Calu3 (cell line): ENCODE data around the gene RIMBP2. TPM values are rescaled to one million over a fixed set of nuclear protein-coding genes. Genes with fewer than 3 reads are reported as not detected.

Experiments
- BruUV-seq: library from RNA; stranded (reverse); fragments of 400-500 nt; replicated peaks from 2 replicates; lab custom pipeline; 2021; lab: Mats Ljungman, UMichigan
- CTCF ChIA-PET: fragments of 300-600 bp; sonication (Branson Sonifier 250); formaldehyde crosslinking; loops from one replicate; lab custom pipeline; 2022; ENCODE audit warnings: antibody characterized with exemption; lab: Charles Lee
- DNase-seq: peaks from one replicate; pipeline ENCODE4 v3.0.0; 2022
- H3K27ac Mint-ChIP-seq: one replicate; pipeline ENCODE4 v1.8.0; 2022; ENCODE audit warnings: mixed read lengths; ENCODE audit not compliant: unreplicated experiment
- H3K27me3 Mint-ChIP-seq: one replicate; pipeline ENCODE4 v1.8.0; 2022; ENCODE audit warnings: mixed read lengths; ENCODE audit not compliant: unreplicated experiment
- H3K36me3 Mint-ChIP-seq: one replicate; pipeline ENCODE4 v1.8.0; 2022; ENCODE audit warnings: mild to moderate bottlenecking, moderate library complexity, mixed read lengths; ENCODE audit not compliant: insufficient read depth, unreplicated experiment
- H3K4me1 Mint-ChIP-seq: one replicate; pipeline ENCODE4 v1.8.0; 2022; ENCODE audit warnings: mild to moderate bottlenecking, low read depth, mixed read lengths; ENCODE audit not compliant: unreplicated experiment
- H3K4me3 Mint-ChIP-seq: one replicate; pipeline ENCODE4 v1.8.0; 2022; ENCODE audit warnings: mild to moderate bottlenecking, low read depth, moderate library complexity, mixed read lengths; ENCODE audit not compliant: unreplicated experiment
- H3K9me3 Mint-ChIP-seq: one replicate; pipeline ENCODE4 v1.8.0; 2022; ENCODE audit warnings: low read depth, mixed read lengths; ENCODE audit not compliant: unreplicated experiment
- intact Hi-C: fragments of 100-400 bp; cut with micrococcal nuclease; formaldehyde crosslinking; loops from one replicate; pipeline ENCODE4 v1.10.0; 2022; ENCODE audit not compliant: unreplicated experiment
- total RNA-seq: library from RNA; stranded (reverse); gene quantifications from 2 replicates; pipeline ENCODE4 v1.2.3, GENCODE V29; 2022
- TF ChIP-seq, protein P1 (sequence below): fragments of 200-600 bp; IDR thresholded peaks from one replicate; pipeline ENCODE4 v1.8.0; 2022; ENCODE audit warnings: antibody characterized with exemption; ENCODE audit not compliant: unreplicated experiment

Gene RIMBP2
- total RNA-seq, 1 experiment from 2014 or later = 6.1 TPM

DNA sequence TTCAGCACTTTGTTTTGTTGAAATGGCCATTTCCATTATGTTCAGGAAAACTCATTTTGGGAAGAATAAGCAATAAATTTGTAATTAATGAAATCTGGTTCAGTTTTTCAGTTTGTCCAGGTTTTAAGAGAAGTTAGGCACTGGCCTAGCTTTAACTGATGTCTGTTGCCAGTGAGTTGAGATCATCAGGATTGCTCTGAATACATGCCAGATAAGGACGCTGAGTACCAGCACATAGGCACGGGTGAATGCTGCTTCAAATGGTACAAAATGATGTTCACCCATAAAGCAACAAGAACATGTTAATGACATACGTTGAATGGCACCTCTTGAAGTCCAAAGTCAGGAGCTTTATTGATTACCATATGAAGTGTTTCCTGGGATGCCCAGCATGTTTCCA is 331.9 kb downstream of the RIMBP2 start:
- peaks cover 12% of the 10 kb centered on the region for H3K9me3 Mint-ChIP-seq
- CTCF ChIA-PET = no interaction called here
- no peaks in the 10 kb centered on the region for H3K4me1 Mint-ChIP-seq
- H3K36me3 Mint-ChIP-seq = no peaks in the 10 kb centered on the region
- no peaks in the 10 kb centered on the region for H3K27me3 Mint-ChIP-seq
- no TSS peak for BruUV-seq
- no peak overlapping the region for H3K4me3 Mint-ChIP-seq
- intact Hi-C loops = no loop called here
- no peak for DNase-seq
- TF ChIP-seq, protein P1, sequence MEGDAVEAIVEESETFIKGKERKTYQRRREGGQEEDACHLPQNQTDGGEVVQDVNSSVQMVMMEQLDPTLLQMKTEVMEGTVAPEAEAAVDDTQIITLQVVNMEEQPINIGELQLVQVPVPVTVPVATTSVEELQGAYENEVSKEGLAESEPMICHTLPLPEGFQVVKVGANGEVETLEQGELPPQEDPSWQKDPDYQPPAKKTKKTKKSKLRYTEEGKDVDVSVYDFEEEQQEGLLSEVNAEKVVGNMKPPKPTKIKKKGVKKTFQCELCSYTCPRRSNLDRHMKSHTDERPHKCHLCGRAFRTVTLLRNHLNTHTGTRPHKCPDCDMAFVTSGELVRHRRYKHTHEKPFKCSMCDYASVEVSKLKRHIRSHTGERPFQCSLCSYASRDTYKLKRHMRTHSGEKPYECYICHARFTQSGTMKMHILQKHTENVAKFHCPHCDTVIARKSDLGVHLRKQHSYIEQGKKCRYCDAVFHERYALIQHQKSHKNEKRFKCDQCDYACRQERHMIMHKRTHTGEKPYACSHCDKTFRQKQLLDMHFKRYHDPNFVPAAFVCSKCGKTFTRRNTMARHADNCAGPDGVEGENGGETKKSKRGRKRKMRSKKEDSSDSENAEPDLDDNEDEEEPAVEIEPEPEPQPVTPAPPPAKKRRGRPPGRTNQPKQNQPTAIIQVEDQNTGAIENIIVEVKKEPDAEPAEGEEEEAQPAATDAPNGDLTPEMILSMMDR = no peak
- H3K27ac Mint-ChIP-seq = no peak overlapping the region

DNA sequence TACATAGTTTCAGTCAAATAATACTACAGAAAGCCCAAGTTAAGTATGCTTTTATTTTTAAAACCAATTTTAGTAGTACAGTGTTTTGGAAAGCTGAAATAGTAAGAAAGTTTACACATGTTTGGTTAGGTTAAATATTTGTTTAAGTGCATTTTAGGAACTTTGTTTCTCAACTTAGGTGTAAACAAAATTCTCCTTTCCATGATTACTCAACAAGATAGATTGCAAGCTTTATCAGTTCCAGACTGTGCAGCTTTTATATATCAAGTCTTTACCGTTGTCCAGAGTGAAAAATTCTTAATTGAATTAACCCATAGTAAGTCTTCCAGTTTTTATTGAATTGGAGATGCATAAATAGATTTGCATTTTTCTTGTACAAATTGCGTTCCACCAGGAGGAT is 333.3 kb downstream of the RIMBP2 start:
- no peak overlapping the region for H3K27ac Mint-ChIP-seq
- H3K27me3 Mint-ChIP-seq = no peaks in the 10 kb centered on the region
- CTCF ChIA-PET = no interaction called here
- H3K36me3 Mint-ChIP-seq = no peaks in the 10 kb centered on the region
- no peak overlapping the region for H3K4me3 Mint-ChIP-seq
- TF ChIP-seq, protein P1 = no peak
- intact Hi-C loops = no loop called here
- no TSS peak for BruUV-seq
- peaks cover 15% of the 10 kb centered on the region for H3K9me3 Mint-ChIP-seq
- H3K4me1 Mint-ChIP-seq = no peaks in the 10 kb centered on the region
- no peak for DNase-seq

DNA sequence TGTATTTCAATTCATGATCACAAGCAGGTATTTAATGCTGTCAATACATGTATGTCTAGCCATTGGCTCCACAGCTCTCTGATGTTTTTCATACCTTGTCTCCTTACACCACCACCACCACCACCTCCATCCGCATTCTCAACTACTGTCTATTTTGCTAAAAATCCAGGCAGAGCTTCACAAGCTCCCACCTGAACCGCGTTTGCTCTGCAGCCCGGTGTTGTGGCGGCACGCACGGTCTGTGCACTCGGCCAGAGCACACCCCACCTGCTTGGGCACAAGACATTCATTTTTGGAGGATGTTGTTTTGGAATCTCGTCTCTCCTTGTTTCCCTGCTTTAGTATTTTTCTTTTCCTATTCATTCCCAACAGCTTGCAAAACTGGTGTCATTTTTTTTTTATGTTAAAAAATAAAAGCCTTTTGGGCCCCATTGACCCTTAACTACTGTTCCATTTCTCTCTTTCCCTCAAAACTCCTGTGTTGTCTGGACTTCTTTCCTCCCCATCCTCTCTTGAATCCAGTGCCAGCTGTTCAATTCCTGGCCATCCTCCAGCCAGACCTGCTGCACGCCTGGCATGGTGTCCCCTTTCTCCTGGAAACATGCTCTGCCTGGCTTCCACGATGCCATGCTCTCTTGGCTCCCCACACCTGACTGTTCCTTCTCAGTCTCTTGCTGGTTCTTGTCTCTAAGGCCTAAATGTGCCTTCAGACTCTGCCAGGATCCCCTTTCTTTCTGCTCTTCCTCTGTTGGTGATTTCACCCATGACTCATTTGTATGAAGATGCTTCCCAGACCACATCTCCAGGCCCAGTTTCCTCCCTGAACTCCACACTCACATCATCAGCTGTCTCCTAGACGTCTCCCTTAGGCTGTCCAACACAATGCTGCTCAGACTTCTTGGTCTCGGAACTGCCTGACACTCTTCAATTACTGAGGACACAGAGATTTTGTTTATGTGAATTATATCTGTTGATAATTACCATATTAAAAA is 340.5 kb downstream of the RIMBP2 start:
- no peak for DNase-seq
- Mint-ChIP-seq H3K36me3 (no peaks in the 10 kb centered on the region), H3K27ac (no peak overlapping the region), H3K9me3 (peaks cover 22% of the 10 kb centered on the region), H3K4me3 (no peak overlapping the region), H3K27me3 (no peaks in the 10 kb centered on the region), H3K4me1 (no peaks in the 10 kb centered on the region)
- no TSS peak for BruUV-seq
- intact Hi-C loops = no loop called here
- TF ChIP-seq, protein P1 = no peak
- CTCF ChIA-PET = no interaction called here

DNA sequence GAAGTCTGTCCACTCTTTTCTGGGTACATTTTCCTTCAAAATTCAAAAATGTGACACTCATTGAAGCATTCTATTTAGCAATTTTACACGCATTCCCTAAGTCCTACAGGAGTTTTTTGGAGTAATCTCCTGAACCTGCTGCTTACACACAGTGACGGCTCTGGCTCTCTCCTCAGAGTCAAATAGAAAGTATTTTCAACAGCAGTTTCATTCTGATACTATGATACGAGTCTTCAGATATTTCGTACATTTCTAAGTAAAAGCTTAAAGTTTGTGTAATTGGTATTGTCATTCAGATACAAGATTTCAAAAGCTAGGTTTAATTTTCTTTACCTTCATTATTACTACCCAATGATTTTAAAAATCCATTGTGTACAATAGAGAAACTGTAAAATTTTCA is 342.0 kb downstream of the RIMBP2 start:
- Mint-ChIP-seq H3K4me3 (no peak overlapping the region), H3K9me3 (peaks cover 22% of the 10 kb centered on the region), H3K27ac (no peak overlapping the region), H3K4me1 (no peaks in the 10 kb centered on the region), H3K36me3 (no peaks in the 10 kb centered on the region), H3K27me3 (no peaks in the 10 kb centered on the region)
- CTCF ChIA-PET = no interaction called here
- BruUV-seq = no TSS peak
- TF ChIP-seq, protein P1 = no peak
- DNase-seq = no peak
- intact Hi-C loops = no loop called here
